Panc1 (cell line): ENCODE results near the gene TSHZ2. TPM values are rescaled to one million over a fixed set of nuclear protein-coding genes. Genes with fewer than 3 reads are reported as not detected.

Experiments used
- ATAC-seq: fragments of 200-7000 bp; cut with Tn5 transposase; 2 replicates; pipeline ENCODE4 v1.9.1; 2020; ENCODE audit warnings: mild to moderate bottlenecking, moderate library complexity
- BruUV-seq: library from RNA; stranded (reverse); fragments of 400-500 nt; replicated peaks from 2 replicates; lab custom pipeline; 2021; lab: Mats Ljungman, UMichigan
- CTCF ChIA-PET: fragments of 300-600 bp; sonication (Branson Sonifier 250); formaldehyde crosslinking; loops from one replicate; lab custom pipeline; 2022; ENCODE audit warnings: antibody characterized with exemption; lab: Charles Lee
- POLR2A ChIA-PET: fragments of 300-600 bp; sonication (Branson Sonifier 250); formaldehyde crosslinking; loops from one replicate; lab custom pipeline; 2022; ENCODE audit warnings: antibody characterized with exemption; lab: Charles Lee
- DNase-seq: peaks from one replicate; pipeline ENCODE4 v3.0.0-alpha.2; 2010; ENCODE audit warnings: low read depth, low spot score
- H3K27ac ChIP-seq: 2 replicates; pipeline ENCODE4 v1.5.1; 2011; ENCODE audit warnings: mild to moderate bottlenecking, low read length, inconsistent platforms
- H3K27me3 ChIP-seq: fragments of 200-500 bp; sonication (Bioruptor generic); 2 replicates; pipeline ENCODE4 v1.6.0; 2014; ENCODE audit warnings: low read length, inconsistent platforms; ENCODE audit not compliant: control insufficient read depth, insufficient read depth
- H3K36me3 ChIP-seq: fragments of 200-500 bp; sonication (Bioruptor generic); 2 replicates; pipeline ENCODE4 v1.5.1; 2014; ENCODE audit warnings: inconsistent platforms, mild to moderate bottlenecking, low read length, moderate library complexity; ENCODE audit not compliant: control insufficient read depth, insufficient read depth
- H3K4me1 ChIP-seq: 2 replicates; pipeline ENCODE4 v1.5.1; 2011; ENCODE audit warnings: inconsistent platforms, mild to moderate bottlenecking, low read length, moderate library complexity; ENCODE audit not compliant: control insufficient read depth, insufficient read depth
- H3K4me3 ChIP-seq, 2 experiments: 2 replicates each; pipeline ENCODE4 v1.5.1; 2011 to 2012; ENCODE audit warnings: low read depth in 2 of 2, low read length in 2 of 2, mild to moderate bottlenecking in 2 of 2, inconsistent platforms in 1 of 2, moderate library complexity in 1 of 2
- H3K9me3 ChIP-seq: fragments of 200-500 bp; sonication (Bioruptor generic); 2 replicates; pipeline ENCODE4 v1.5.1; 2014; ENCODE audit warnings: low read depth, mild to moderate bottlenecking, inconsistent platforms, low read length, moderate library complexity; ENCODE audit not compliant: control insufficient read depth, insufficient read depth
- CTCF ChIP-seq: fragments of 450-650 bp; IDR thresholded peaks from 2 replicates; pipeline ENCODE4 v1.5.1; 2017; ENCODE audit warnings: mild to moderate bottlenecking
- POLR2AphosphoS5 ChIP-seq: IDR thresholded peaks from 2 replicates; pipeline ENCODE4 v1.6.1; 2012; ENCODE audit warnings: mild to moderate bottlenecking, low read depth, low read length, moderate library complexity
- REST ChIP-seq, 2 experiments: IDR thresholded peaks; 2 replicates each; pipeline ENCODE4 v1.6.1; 2011 to 2012; ENCODE audit warnings: low read depth in 2 of 2, control low read depth in 1 of 2, low read length in 1 of 2, mild to moderate bottlenecking in 1 of 2, moderate library complexity in 1 of 2; ENCODE audit not compliant: insufficient read depth in 1 of 2
- SIN3A ChIP-seq: IDR thresholded peaks from 2 replicates; pipeline ENCODE4 v1.6.1; 2012; ENCODE audit warnings: low read depth, mild to moderate bottlenecking, low read length, moderate library complexity, borderline replicate concordance; ENCODE audit not compliant: insufficient read depth
- TCF7L2 ChIP-seq: IDR thresholded peaks from 2 replicates; pipeline ENCODE4 v1.6.1; 2011; ENCODE audit warnings: mild to moderate bottlenecking, low read depth, low read length, inconsistent platforms
- in situ Hi-C: cut with HindIII; loops from 2 replicates; pipeline ENCODE4 v1.10.0; 2016; ENCODE audit warnings: low sequenced_read_pairs, low pct_unique_long_range_greater_than_20kb
- intact Hi-C: fragments of 100-400 bp; cut with micrococcal nuclease; formaldehyde crosslinking; loops from one replicate; pipeline ENCODE4 v1.10.0; 2022; ENCODE audit not compliant: unreplicated experiment
- total RNA-seq: library from RNA; stranded (reverse); gene quantifications from one replicate; pipeline ENCODE4 v1.2.1, GENCODE V29; 2021; ENCODE audit not compliant: unreplicated experiment

Gene TSHZ2
- total RNA-seq, 1 experiment from 2014 or later, result 0.36 TPM

GRCh38 chr20:53533500-53533899, 561.3 kb downstream of the TSHZ2 start:
- ATAC-seq (no peak), DNase-seq (no peak)
- ChIA-PET CTCF (no interaction called here), POLR2A (no interaction called here)
- intact Hi-C loops, result no loop called here
- H3K36me3 ChIP-seq, result no peaks in the 10 kb centered on the region
- no peaks in the 10 kb centered on the region for H3K9me3 ChIP-seq
- H3K4me3 ChIP-seq, result no peak overlapping the region
- H3K4me1 ChIP-seq, result no peaks in the 10 kb centered on the region
- in situ Hi-C loops, result no loop called here
- no peaks in the 10 kb centered on the region for H3K27me3 ChIP-seq
- H3K27ac ChIP-seq, result no peak overlapping the region
- TF ChIP-seq CTCF (no peak), POLR2AphosphoS5 (no peak), REST (IDR thresholded peaks at IDR 0.05; ENCODE audit: insufficient read depth in 1 of 2, low read depth in 2 of 2, low read length in 1 of 2) (no peak), SIN3A (no peak), TCF7L2 (no peak)
- no TSS peak for BruUV-seq

DNA sequence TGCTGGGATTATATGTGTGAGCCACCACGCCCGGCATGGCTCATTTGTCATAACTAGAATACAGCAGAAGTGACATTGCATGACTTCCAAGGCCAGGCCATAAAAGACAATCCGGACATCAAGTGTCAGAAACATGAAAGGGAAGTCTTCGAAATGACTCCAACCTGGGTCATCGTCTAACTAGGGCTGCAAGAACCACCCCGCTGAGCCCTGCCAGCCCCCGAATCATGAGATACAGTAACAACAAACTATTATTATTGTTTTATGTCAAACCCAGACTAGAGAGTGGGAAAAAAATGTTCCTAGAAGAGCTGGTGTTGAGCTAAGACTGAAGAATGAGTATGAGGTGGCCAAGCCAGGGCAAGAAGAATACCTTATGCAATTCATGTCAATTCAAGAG, 561.9 kb downstream of the TSHZ2 start:
- no TSS peak for BruUV-seq
- CTCF ChIA-PET, result no interaction called here
- no peaks in the 10 kb centered on the region for H3K27me3 ChIP-seq
- POLR2A ChIA-PET, result no interaction called here
- H3K4me3 ChIP-seq, result no peak overlapping the region
- no peak for ATAC-seq
- H3K27ac ChIP-seq, result no peak overlapping the region
- in situ Hi-C loops (no loop called here), intact Hi-C loops (no loop called here)
- no peaks in the 10 kb centered on the region for H3K4me1 ChIP-seq
- no peak for TF ChIP-seq SIN3A
- no peak for TF ChIP-seq POLR2AphosphoS5
- no peak for TF ChIP-seq CTCF
- no peak for TF ChIP-seq REST (IDR thresholded peaks at IDR 0.05; ENCODE audit: insufficient read depth in 1 of 2, low read depth in 2 of 2, low read length in 1 of 2)
- TF ChIP-seq TCF7L2, result no peak
- no peaks in the 10 kb centered on the region for H3K36me3 ChIP-seq
- H3K9me3 ChIP-seq, result no peaks in the 10 kb centered on the region
- no peak for DNase-seq
